H1 (cell line): Measurements from ENCODE around the gene SLC6A17. TPM values are rescaled to one million over a fixed set of nuclear protein-coding genes. Genes with fewer than 3 reads are reported as not detected.

ENCODE experiments used
- CTCF ChIA-PET: fragments of 300-600 bp; sonication (Branson Sonifier 250); formaldehyde crosslinking; loops from one replicate; lab custom pipeline; 2021; ENCODE audit not compliant: partially characterized antibody; lab: Charles Lee
- POLR2A ChIA-PET: fragments of 300-600 bp; sonication (Branson Sonifier 250); formaldehyde crosslinking; loops from one replicate; lab custom pipeline; 2021; ENCODE audit warnings: inconsistent platforms; ENCODE audit not compliant: partially characterized antibody; lab: Charles Lee
- DNase-seq, 2 experiments: peaks; one replicate each; pipeline versions ENCODE4 v3.0.0 to v3.0.0-alpha.2; 2010 to 2022; ENCODE audit warnings: low spot score in 2 of 2, low read depth in 1 of 2, mixed read lengths in 1 of 2
- FAIRE-seq: peaks from 2 replicates; lab custom pipeline; 2011; peaks lifted over from hg19 to GRCh38; lab: Jason Lieb, UNC
- H2AFZ ChIP-seq: 2 replicates; pipeline ENCODE4 v1.8.1; 2012; ENCODE audit warnings: low read length, inconsistent platforms
- H2AK5ac ChIP-seq: 2 replicates; pipeline ENCODE4 v1.6.1; 2013; ENCODE audit warnings: low read depth, low read length
- H2BK120ac ChIP-seq: replicated peaks from 2 replicates; pipeline ENCODE3; 2013; ENCODE audit warnings: low read depth, low read length, inconsistent platforms
- H2BK12ac ChIP-seq: 2 replicates; pipeline ENCODE4 v1.6.1; 2013; ENCODE audit warnings: low read depth, low read length
- H2BK15ac ChIP-seq: 2 replicates; pipeline ENCODE4 v1.6.1; 2013; ENCODE audit warnings: low read length
- H2BK20ac ChIP-seq: 2 replicates; pipeline ENCODE4 v1.6.1; 2013; ENCODE audit warnings: low read length
- H2BK5ac ChIP-seq: 2 replicates; pipeline ENCODE4 v1.6.1; 2013; ENCODE audit warnings: low read depth, low read length
- H3K14ac ChIP-seq: 2 replicates; pipeline ENCODE4 v1.6.1; 2013; ENCODE audit warnings: inconsistent platforms; ENCODE audit not compliant: insufficient read length
- H3K18ac ChIP-seq: 2 replicates; pipeline ENCODE4 v1.6.1; 2013; ENCODE audit warnings: low read length; ENCODE audit errors: extremely low read depth
- H3K23ac ChIP-seq: 2 replicates; pipeline ENCODE4 v1.6.1; 2013; ENCODE audit warnings: inconsistent platforms; ENCODE audit not compliant: insufficient read length
- H3K23me2 ChIP-seq: 2 replicates; pipeline ENCODE4 v1.6.1; 2013; ENCODE audit warnings: low read depth, low read length
- H3K27ac ChIP-seq: 2 replicates; pipeline ENCODE4 v1.6.1; 2011; ENCODE audit warnings: low read depth, low read length, inconsistent platforms
- H3K27me3 ChIP-seq, 4 experiments: replicated peaks in 1 of 4; 1 replicate in 1 of 4; 2 replicates in 3 of 4; pipeline versions ENCODE4 v1.6.1 to v1.8.1; 2011 to 2013; ENCODE audit warnings: low read length in 3 of 4, mild to moderate bottlenecking in 3 of 4, inconsistent platforms in 2 of 4, mixed read lengths in 2 of 4, moderate library complexity in 1 of 4; ENCODE audit not compliant: control insufficient read depth in 3 of 4, insufficient read depth in 3 of 4; ENCODE audit errors: extremely low read depth in 1 of 4
- H3K36me3 ChIP-seq, 4 experiments: 2 replicates each; pipeline versions ENCODE4 v1.6.1 to v1.8.1; 2011 to 2013; ENCODE audit warnings: mild to moderate bottlenecking in 4 of 4, low read length in 3 of 4, moderate library complexity in 2 of 4, control low read depth in 1 of 4, inconsistent platforms in 1 of 4; ENCODE audit not compliant: insufficient read depth in 4 of 4, control insufficient read depth in 2 of 4
- H3K4ac ChIP-seq: replicated peaks from 2 replicates; pipeline ENCODE3; 2013; ENCODE audit warnings: low read length, low read depth, mixed read lengths, inconsistent platforms; ENCODE audit not compliant: insufficient read length
- H3K4me1 ChIP-seq, 4 experiments: replicated peaks in 1 of 4; 1 replicate in 1 of 4; 2 replicates in 3 of 4; pipeline versions ENCODE4 v1.6.1 to v1.8.1; 2011 to 2013; ENCODE audit warnings: low read length in 3 of 4, inconsistent platforms in 2 of 4, mixed read lengths in 1 of 4; ENCODE audit not compliant: insufficient read depth in 4 of 4, control insufficient read depth in 3 of 4
- H3K4me2 ChIP-seq, 2 experiments: 2 replicates each; pipeline versions ENCODE4 v1.6.1 to v1.8.1; 2011 to 2013; ENCODE audit warnings: low read depth in 2 of 2, low read length in 2 of 2, control low read depth in 1 of 2, inconsistent platforms in 1 of 2, mild to moderate bottlenecking in 1 of 2; ENCODE audit not compliant: insufficient read depth in 1 of 2
- H3K4me3 ChIP-seq, 4 experiments: fragments of 200-600, 300-600 bp in 1 of 4; sonication (generic), shearing (Covaris generic), sonication (Bioruptor Twin) in 1 of 4; 2 replicates each; pipeline versions ENCODE4 v1.5.1 to v1.8.1; 2011 to 2016; ENCODE audit warnings: low read length in 4 of 4, low read depth in 3 of 4, control low read depth in 2 of 4, inconsistent platforms in 2 of 4, mild to moderate bottlenecking in 2 of 4, mixed read lengths in 1 of 4, moderate library complexity in 1 of 4; ENCODE audit not compliant: insufficient read depth in 2 of 4; ENCODE audit errors: extremely low read depth in 1 of 4
- H3K56ac ChIP-seq: replicated peaks from 2 replicates; pipeline ENCODE3; 2013; ENCODE audit warnings: low read depth, mild to moderate bottlenecking, mixed read lengths, low read length, inconsistent platforms; ENCODE audit not compliant: insufficient read length
- H3K79me1 ChIP-seq: 2 replicates; pipeline ENCODE4 v1.6.1; 2013; ENCODE audit warnings: low read depth, low read length, control low read depth
- H3K79me2 ChIP-seq, 2 experiments: 2 replicates each; pipeline versions ENCODE4 v1.6.1 to v1.8.1; 2012 to 2013; ENCODE audit warnings: low read length in 2 of 2, mild to moderate bottlenecking in 2 of 2, inconsistent platforms in 1 of 2; ENCODE audit not compliant: insufficient read depth in 2 of 2, control insufficient read depth in 1 of 2
- H3K9ac ChIP-seq, 4 experiments: replicated peaks in 1 of 4; 1 replicate in 1 of 4; 2 replicates in 3 of 4; pipeline versions ENCODE4 v1.6.1 to v1.8.1; 2011 to 2013; ENCODE audit warnings: low read depth in 3 of 4, low read length in 3 of 4, control low read depth in 2 of 4, mild to moderate bottlenecking in 2 of 4, moderate library complexity in 2 of 4, inconsistent platforms in 1 of 4; ENCODE audit errors: extremely low read depth in 1 of 4
- H3K9me3 ChIP-seq, 2 experiments: 2 replicates each; pipeline versions ENCODE4 v1.6.1 to v1.8.1; 2012 to 2013; ENCODE audit warnings: mild to moderate bottlenecking in 2 of 2, moderate library complexity in 2 of 2, control low read depth in 1 of 2, inconsistent platforms in 1 of 2, low read depth in 1 of 2, low read length in 1 of 2, mixed read lengths in 1 of 2; ENCODE audit not compliant: insufficient read depth in 2 of 2
- H4K20me1 ChIP-seq, 2 experiments: replicated peaks in 1 of 2; 2 replicates each; pipeline versions ENCODE3 to v1.8.1; 2011 to 2013; ENCODE audit warnings: inconsistent platforms in 2 of 2, low read length in 2 of 2, mild to moderate bottlenecking in 1 of 2; ENCODE audit not compliant: insufficient read depth in 2 of 2, control insufficient read depth in 1 of 2
- H4K5ac ChIP-seq: 2 replicates; pipeline ENCODE4 v1.6.1; 2013; ENCODE audit warnings: low read length, low read depth, mixed read lengths, inconsistent platforms; ENCODE audit not compliant: insufficient read length
- H4K8ac ChIP-seq: 2 replicates; pipeline ENCODE4 v1.8.0; 2013; ENCODE audit warnings: mild to moderate bottlenecking, moderate library complexity, low read length, inconsistent platforms; ENCODE audit not compliant: insufficient read depth; ENCODE audit errors: extremely low read depth
- H4K91ac ChIP-seq: replicated peaks from 2 replicates; pipeline ENCODE3; 2013; ENCODE audit warnings: low read length, mixed read lengths, inconsistent platforms; ENCODE audit not compliant: insufficient read length
- CHD1 ChIP-seq: IDR thresholded peaks from 2 replicates; pipeline ENCODE4 v1.6.1; 2012; ENCODE audit warnings: low read depth, low read length, improper control_type of control experiment
- HDAC2 ChIP-seq, 2 experiments: fragments of 300-600 bp in 1 of 2; sonication (generic) in 1 of 2; IDR thresholded peaks; 2 replicates each; pipeline ENCODE4 v1.6.1; 2011 to 2012; ENCODE audit warnings: low read depth in 2 of 2, low read length in 2 of 2, mild to moderate bottlenecking in 2 of 2, moderate library complexity in 2 of 2, borderline replicate concordance in 1 of 2, inconsistent platforms in 1 of 2
- KDM5A ChIP-seq: fragments of 200-600 bp; IDR thresholded peaks from 2 replicates; pipeline ENCODE4 v1.7.1; 2012; ENCODE audit warnings: mild to moderate bottlenecking, low read length, inconsistent platforms, mixed read lengths
- RFX5 ChIP-seq: IDR thresholded peaks from 2 replicates; pipeline ENCODE4 v1.6.1; 2011; ENCODE audit warnings: low read depth, low read length, improper control_type of control experiment, borderline replicate concordance
- RNF2 ChIP-seq: fragments of 200-900, 300-1000 bp; sonication (generic); IDR thresholded peaks from 2 replicates; pipeline ENCODE4 v1.7.1; 2016; ENCODE audit warnings: borderline replicate concordance, low read depth, mild to moderate bottlenecking, antibody characterized with exemption, low read length; ENCODE audit not compliant: poor library complexity, severe bottlenecking; ENCODE audit errors: missing control alignments
- SIRT6 ChIP-seq: IDR thresholded peaks from one replicate; pipeline ENCODE4 v1.7.1; 2012; ENCODE audit warnings: low read length, inconsistent platforms
- SUZ12 ChIP-seq: fragments of 200-600 bp; sonication (generic); IDR thresholded peaks from 2 replicates; pipeline ENCODE4 v1.6.1; 2012; ENCODE audit warnings: mild to moderate bottlenecking, inconsistent platforms, low read length, moderate library complexity, mixed read lengths
- ZNF274 ChIP-seq: IDR thresholded peaks from 2 replicates; pipeline ENCODE4 v1.7.0; 2012; ENCODE audit warnings: low read length, borderline replicate concordance; ENCODE audit errors: extremely low read depth
- WGBS, 2 experiments: shearing (Covaris generic) in 1 of 2; methylation state at CpG; one replicate each; pipeline versions ENCODE4 v1.1.6 to v1.1.7; 2013 to 2015; ENCODE audit warnings: low lambda C conversion rate in 2 of 2, mixed read lengths in 2 of 2, inconsistent platforms in 1 of 2, low coverage in 1 of 2, missing lambda C conversion rate in 1 of 2; ENCODE audit not compliant: insufficient replicate concordance in 2 of 2, insufficient coverage in 1 of 2, insufficient read length in 1 of 2; ENCODE audit errors: extremely low coverage in 1 of 2, missing lambda C conversion rate in 1 of 2; 5-methylcytosine and 5-hydroxymethylcytosine counted together
- polyA plus RNA-seq, 7 experiments: library from polyadenylated mRNA; depleted of rRNA in 3 of 7; stranded (reverse) in 5 of 7; unstranded in 2 of 7; fragments of >200 nt in 5 of 7; fragments of 200-250 nt in 2 of 7; gene quantifications; 1 replicate in 5 of 7; 2 replicates in 1 of 7; 4 replicates in 1 of 7; pipeline versions ENCODE4 v1.2.1 to v1.2.3, GENCODE V29; 2011 to 2013; ENCODE audit warnings: missing spikeins in 2 of 7, mixed read lengths in 2 of 7
- total RNA-seq: library from RNA; stranded (reverse); fragmentation: NEBNext Ultra II Directional; extraction: Animal tissue kit (Norgen Biotek cat#: 25700); gene quantifications from 2 replicates; pipeline ENCODE4 v1.2.1, GENCODE V29; 2021

The SLC6A17 gene
- total and polyA plus RNA-seq, 2 of the 8 experiments (the other 6 are each of a cell fraction or from before 2014, with no cell fraction given): 0.15 to 0.28 TPM

GRCh38 chr1:110223581-110223980 is 73.3 kb downstream of the SLC6A17 start:
- Histone ChIP-seq H3K27ac (no peak overlapping the region), H4K91ac (no peak overlapping the region), H3K56ac (no peak overlapping the region), H3K36me3 (no peaks in the 10 kb centered on the region), H4K20me1 (peaks cover 0 to 18% of the 10 kb centered on the region in 2 experiments), H3K9me3 (no peaks in the 10 kb centered on the region), H3K14ac (no peak overlapping the region), H3K23ac (no peak overlapping the region), H4K8ac (no peak overlapping the region), H3K79me1 (no peaks in the 10 kb centered on the region; the same call in none of the 2 replicates), H3K27me3 (no peaks in the 10 kb centered on the region), H3K4me1 (no peaks in the 10 kb centered on the region; a peak in 1 of 7 replicates), H2AFZ (no peak overlapping the region), H2BK12ac (no peak overlapping the region), H2AK5ac (no peak overlapping the region), H2BK5ac (peak overlapping the region; percentile 30; the same call in 1 of the 2 replicates), H3K79me2 (no peaks in the 10 kb centered on the region), H3K9ac (no peak overlapping the region), H2BK120ac (no peak overlapping the region), H2BK20ac (no peak overlapping the region), H3K4ac (no peak overlapping the region), H2BK15ac (no peak overlapping the region), H3K4me3 (no peak overlapping the region), H3K18ac (no peak overlapping the region), H3K4me2 (no peak overlapping the region), H3K23me2 (no peaks in the 10 kb centered on the region), H4K5ac (no peak overlapping the region)
- TF ChIP-seq SUZ12: no peak
- TF ChIP-seq ZNF274: no peak
- TF ChIP-seq HDAC2 (IDR thresholded peaks at IDR 0.05; ENCODE audit: borderline replicate concordance in 1 of 2, low read depth in 2 of 2, low read length in 2 of 2): no peak
- no peak for TF ChIP-seq RFX5
- no peak for TF ChIP-seq RNF2
- no peak for TF ChIP-seq CHD1
- TF ChIP-seq KDM5A: no peak
- no peak for TF ChIP-seq SIRT6
- FAIRE-seq: no peak
- no peak for DNase-seq
- POLR2A ChIA-PET: interaction anchor here (1.6 to 2.2 kb wide), 2 partner anchors 12 to 14 kb away, joined by 5 to 7 read pairs; partner anchors contain the start of gene KCNC4
- CTCF ChIA-PET: interaction anchor here (1.2 to 3.0 kb wide), 5 partner anchors 15 to 86 kb away, joined by 3 to 19 read pairs (median 8); partner anchors contain the start of gene KCNC4
- 87% methylated on average over 17 of the region's 17 CpGs; no CpG with 5 or more reads in 1 of the 2 experiments for WGBS, 2 experiments
